B cell (primary cell): ENCODE measurements around the gene REELD1. TPM values are rescaled to one million over a fixed set of nuclear protein-coding genes. Genes with fewer than 3 reads are reported as not detected.

Experiments
- ATAC-seq: fragments of 200-7000 bp; cut with Tn5 transposase; one replicate; pipeline ENCODE4 v1.10.0; 2021; ENCODE audit warnings: low read depth, mild to moderate bottlenecking, moderate number of reproducible peaks, moderate library complexity
- CTCF ChIA-PET: fragments of 350-600 bp; sonication (Branson Sonifier 250); formaldehyde crosslinking; loops from one replicate; lab custom pipeline; 2021; ENCODE audit warnings: antibody characterized with exemption, inconsistent platforms; lab: Charles Lee
- POLR2A ChIA-PET: fragments of 350-600 bp; sonication (Branson Sonifier 250); formaldehyde crosslinking; loops from one replicate; lab custom pipeline; 2021; ENCODE audit warnings: antibody characterized with exemption; lab: Charles Lee
- DNase-seq: peaks from one replicate; pipeline ENCODE4 v3.0.0; 2013
- H2AFZ ChIP-seq: 2 replicates; pipeline ENCODE4 v1.6.1; 2012; ENCODE audit warnings: mild to moderate bottlenecking, low read depth, low read length; ENCODE audit not compliant: insufficient read depth, poor library complexity, severe bottlenecking
- H3K27ac ChIP-seq, 2 donors: 1 replicate in 1 of 2; 2 replicates in 1 of 2; pipeline ENCODE4 v1.5.1; 2012 to 2013; ENCODE audit warnings: low read length in 2 of 2, mild to moderate bottlenecking in 2 of 2, moderate library complexity in 1 of 2
- H3K27me3 ChIP-seq, 4 experiments: fragments of 200-600 bp in 1 of 4; sonication (generic) in 1 of 4; replicated peaks in 1 of 4; 1 replicate in 2 of 4; 2 replicates in 2 of 4; pipeline versions ENCODE4 v1.6.1 to v1.7.0; 2013 to 2016; ENCODE audit warnings: low read length in 3 of 4, mild to moderate bottlenecking in 2 of 4, mixed read lengths in 1 of 4, moderate library complexity in 1 of 4; ENCODE audit not compliant: insufficient read depth in 4 of 4, control insufficient read depth in 3 of 4; ENCODE audit errors: control extremely low read depth in 1 of 4
- H3K36me3 ChIP-seq, 2 experiments: replicated peaks in 1 of 2; 1 replicate in 1 of 2; 2 replicates in 1 of 2; pipeline versions ENCODE4 v1.6.1 to v1.7.1; 2013; ENCODE audit warnings: low read length in 1 of 2; ENCODE audit not compliant: insufficient read depth in 2 of 2, control insufficient read depth in 1 of 2; ENCODE audit errors: control extremely low read depth in 1 of 2, extremely low read depth in 1 of 2
- H3K4me1 ChIP-seq, 2 donors: fragments of 200-600 bp in 1 of 2; sonication (generic) in 1 of 2; 1 replicate in 1 of 2; 2 replicates in 1 of 2; pipeline versions ENCODE4 v1.5.1 to v1.6.1; 2013 to 2017; ENCODE audit warnings: low read length in 2 of 2; ENCODE audit not compliant: control insufficient read depth in 2 of 2, insufficient read depth in 2 of 2
- H3K4me2 ChIP-seq: replicated peaks from 2 replicates; pipeline ENCODE3; 2012; ENCODE audit warnings: mild to moderate bottlenecking, low read depth, low read length; ENCODE audit not compliant: poor library complexity, severe bottlenecking
- H3K4me3 ChIP-seq, 5 experiments: fragments of 200-600 bp in 1 of 5; sonication (generic) in 1 of 5; 1 replicate in 3 of 5; 2 replicates in 2 of 5; pipeline versions ENCODE4 v1.5.1 to v1.7.0; 2011 to 2016; ENCODE audit warnings: low read length in 4 of 5, mild to moderate bottlenecking in 4 of 5, low read depth in 2 of 5, control low read depth in 1 of 5, moderate library complexity in 1 of 5; ENCODE audit not compliant: insufficient read depth in 1 of 5; ENCODE audit errors: control extremely low read depth in 1 of 5, extremely low read depth in 1 of 5
- H3K79me2 ChIP-seq: fragments of 200-600 bp; sonication (generic); one replicate; pipeline ENCODE4 v1.6.0; 2016; ENCODE audit warnings: low read length; ENCODE audit not compliant: control insufficient read depth, insufficient read depth
- H3K9ac ChIP-seq: fragments of 200-600 bp; sonication (generic); 2 replicates; pipeline ENCODE4 v1.6.1; 2017; ENCODE audit warnings: mild to moderate bottlenecking, low read length, moderate library complexity
- H3K9me3 ChIP-seq, 3 donors: one replicate each; pipeline versions ENCODE4 v1.6.1 to v1.7.1; 2013; ENCODE audit warnings: low read length in 2 of 3; ENCODE audit not compliant: control insufficient read depth in 2 of 3, insufficient read depth in 1 of 3; ENCODE audit errors: control extremely low read depth in 1 of 3
- H4K20me1 ChIP-seq: 2 replicates; pipeline ENCODE4 v1.6.0; 2012; ENCODE audit warnings: mild to moderate bottlenecking, low read length; ENCODE audit not compliant: insufficient read depth, control insufficient read depth, poor library complexity, severe bottlenecking
- H3K27ac Mint-ChIP-seq: one replicate; pipeline ENCODE4 v1.8.0; 2021; ENCODE audit warnings: mixed read lengths
- H3K27me3 Mint-ChIP-seq: one replicate; pipeline ENCODE4 v1.8.0; 2021; ENCODE audit warnings: mixed read lengths
- H3K4me1 Mint-ChIP-seq: one replicate; pipeline ENCODE4 v1.8.0; 2021; ENCODE audit warnings: mixed read lengths
- H3K4me3 Mint-ChIP-seq: one replicate; pipeline ENCODE4 v1.8.0; 2021; ENCODE audit warnings: mixed read lengths
- H3K9me3 Mint-ChIP-seq: one replicate; pipeline ENCODE4 v1.8.0; 2022; ENCODE audit warnings: mixed read lengths; ENCODE audit not compliant: insufficient read depth
- EZH2 ChIP-seq: IDR thresholded peaks from 2 replicates; pipeline ENCODE4 v1.6.1; 2012; ENCODE audit warnings: borderline replicate concordance, low read depth, mild to moderate bottlenecking, moderate library complexity, low read length; ENCODE audit not compliant: insufficient read depth, poor library complexity, severe bottlenecking
- WGBS: methylation state at CpG from one replicate; pipeline ENCODE4 v1.1.5; 2013; ENCODE audit warnings: missing lambda C conversion rate; ENCODE audit not compliant: insufficient coverage; 5-methylcytosine and 5-hydroxymethylcytosine counted together
- intact Hi-C: fragments of 100-400 bp; cut with micrococcal nuclease; formaldehyde crosslinking; loops from one replicate; pipeline ENCODE4 v1.10.0; 2022
- polyA plus RNA-seq: library from polyadenylated mRNA; depleted of rRNA; stranded (reverse); fragments of >200 nt; gene quantifications from 2 replicates; pipeline ENCODE4 v1.2.3, GENCODE V29; 2012
- total RNA-seq, 2 donors: library from RNA; stranded (reverse); fragments of 120-200 nt in 1 of 2; gene quantifications; 1 replicate in 1 of 2; 2 replicates in 1 of 2; pipeline versions ENCODE4 v1.2.3 to v1.2.4, GENCODE V29; 2013 to 2022
- TF ChIP-seq, protein P1 (sequence below): fragments of 200-600 bp; IDR thresholded peaks from one replicate; pipeline ENCODE4 v1.8.0; 2022; ENCODE audit warnings: antibody characterized with exemption, mild to moderate bottlenecking

Gene REELD1
- total and polyA plus RNA-seq, 2 donors (not counting 1 experiment from before 2014, with no cell fraction given) = 2.6 to 7.8 TPM

DNA sequence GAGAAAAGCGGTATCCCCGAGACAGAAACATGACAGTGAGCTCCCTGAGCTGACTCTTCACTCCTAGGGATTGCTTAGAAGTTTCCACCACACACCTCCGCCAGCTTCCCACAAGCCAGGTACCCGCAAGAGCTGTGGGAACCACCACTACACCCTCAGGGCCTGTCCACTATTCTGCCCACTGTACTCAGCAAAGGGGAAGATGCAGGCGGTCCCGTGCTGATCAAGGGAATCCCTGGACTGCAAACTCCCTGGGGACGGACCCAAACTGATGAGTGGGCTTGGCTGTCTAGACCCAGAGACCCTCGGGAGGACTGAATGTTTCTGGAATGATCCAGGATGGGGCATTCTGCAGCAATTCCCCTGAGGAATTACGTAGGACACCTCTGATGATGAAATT lies 30.2 kb downstream of the REELD1 start:
- no peak overlapping the region for H3K4me2 ChIP-seq
- H3K27ac ChIP-seq = no peak overlapping the region
- intact Hi-C loops = no loop called here
- TF ChIP-seq, protein P1, sequence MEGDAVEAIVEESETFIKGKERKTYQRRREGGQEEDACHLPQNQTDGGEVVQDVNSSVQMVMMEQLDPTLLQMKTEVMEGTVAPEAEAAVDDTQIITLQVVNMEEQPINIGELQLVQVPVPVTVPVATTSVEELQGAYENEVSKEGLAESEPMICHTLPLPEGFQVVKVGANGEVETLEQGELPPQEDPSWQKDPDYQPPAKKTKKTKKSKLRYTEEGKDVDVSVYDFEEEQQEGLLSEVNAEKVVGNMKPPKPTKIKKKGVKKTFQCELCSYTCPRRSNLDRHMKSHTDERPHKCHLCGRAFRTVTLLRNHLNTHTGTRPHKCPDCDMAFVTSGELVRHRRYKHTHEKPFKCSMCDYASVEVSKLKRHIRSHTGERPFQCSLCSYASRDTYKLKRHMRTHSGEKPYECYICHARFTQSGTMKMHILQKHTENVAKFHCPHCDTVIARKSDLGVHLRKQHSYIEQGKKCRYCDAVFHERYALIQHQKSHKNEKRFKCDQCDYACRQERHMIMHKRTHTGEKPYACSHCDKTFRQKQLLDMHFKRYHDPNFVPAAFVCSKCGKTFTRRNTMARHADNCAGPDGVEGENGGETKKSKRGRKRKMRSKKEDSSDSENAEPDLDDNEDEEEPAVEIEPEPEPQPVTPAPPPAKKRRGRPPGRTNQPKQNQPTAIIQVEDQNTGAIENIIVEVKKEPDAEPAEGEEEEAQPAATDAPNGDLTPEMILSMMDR = no peak
- TF ChIP-seq EZH2 = no peak
- H3K9me3 Mint-ChIP-seq = no peaks in the 10 kb centered on the region
- H3K27ac Mint-ChIP-seq = no peak overlapping the region
- H3K36me3 ChIP-seq = no peaks in the 10 kb centered on the region
- DNase-seq = no peak
- ChIA-PET CTCF (interaction anchor here (0.9 to 1.1 kb wide), 3 partner anchors 31 to 354 kb away, joined by 3 to 5 read pairs (median 4); no protein-coding TSS in a partner anchor), POLR2A (no interaction called here)
- H3K27me3 ChIP-seq = peaks cover 0 to 3% (median 0%) of the 10 kb centered on the region in 4 experiments
- no peak overlapping the region for H2AFZ ChIP-seq
- no peak overlapping the region for H3K9ac ChIP-seq
- peaks cover 18% of the 10 kb centered on the region for H3K4me1 Mint-ChIP-seq
- H4K20me1 ChIP-seq = no peaks in the 10 kb centered on the region
- H3K4me3 Mint-ChIP-seq = no peak overlapping the region
- H3K27me3 Mint-ChIP-seq = peaks cover 2% of the 10 kb centered on the region
- WGBS = 93% methylated on average over 7 of the region's 9 CpGs
- H3K9me3 ChIP-seq = no peaks in the 10 kb centered on the region
- H3K4me1 ChIP-seq = peaks cover 9 to 12% of the 10 kb centered on the region in 2 donors
- ATAC-seq = no peak
- no peak overlapping the region for H3K4me3 ChIP-seq
- H3K79me2 ChIP-seq = no peaks in the 10 kb centered on the region

DNA sequence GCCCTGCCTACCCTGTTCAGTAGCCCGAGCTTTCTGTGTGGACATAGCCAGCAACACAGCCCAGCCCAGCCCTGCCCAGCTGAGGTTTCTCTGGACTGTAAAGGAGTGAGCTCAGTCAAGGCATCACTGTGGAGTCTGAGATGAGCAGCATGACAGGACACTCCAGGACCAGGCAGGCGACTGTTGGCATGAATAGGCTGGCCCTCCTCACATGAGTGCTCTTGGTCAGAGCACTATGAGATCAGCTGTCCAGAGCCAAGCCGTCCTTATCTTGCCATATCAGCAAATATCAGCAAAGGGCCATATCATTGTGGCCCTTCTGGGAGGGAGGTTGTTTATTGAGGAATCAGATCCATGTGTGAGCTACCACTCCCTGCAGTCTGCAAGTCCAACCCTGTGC lies 30.9 kb downstream of the REELD1 start:
- Mint-ChIP-seq H3K9me3 (no peaks in the 10 kb centered on the region), H3K4me3 (no peak overlapping the region), H3K27me3 (peaks cover 2% of the 10 kb centered on the region), H3K27ac (no peak overlapping the region), H3K4me1 (peaks cover 18% of the 10 kb centered on the region)
- DNase-seq = no peak
- no peaks in the 10 kb centered on the region for H3K9me3 ChIP-seq
- H3K79me2 ChIP-seq = no peaks in the 10 kb centered on the region
- no peak for ATAC-seq
- no peaks in the 10 kb centered on the region for H4K20me1 ChIP-seq
- H3K27me3 ChIP-seq = peaks cover 0 to 3% (median 0%) of the 10 kb centered on the region in 4 experiments
- 80% methylated on average over 1 of the region's 3 CpGs for WGBS
- intact Hi-C loops = no loop called here
- no peak overlapping the region for H2AFZ ChIP-seq
- peaks cover 9 to 12% of the 10 kb centered on the region in 2 donors for H3K4me1 ChIP-seq
- no peak overlapping the region for H3K4me2 ChIP-seq
- no peak overlapping the region for H3K27ac ChIP-seq
- TF ChIP-seq EZH2 = no peak
- TF ChIP-seq, protein P1 = no peak
- no peak overlapping the region for H3K9ac ChIP-seq
- CTCF ChIA-PET = interaction anchor here (0.8 kb wide), 1 partner anchor 21 kb away, joined by 4 read pairs; no protein-coding TSS in a partner anchor
- POLR2A ChIA-PET = no interaction called here
- no peak overlapping the region for H3K4me3 ChIP-seq
- no peaks in the 10 kb centered on the region for H3K36me3 ChIP-seq
